Activated CD8-positive, alpha-beta memory T cell treated with anti-CD3 and anti-CD28 coated beads, Interleukin-2, amount 50 U/mL, for 24 hours (primary cell): ENCODE results near the gene TMEM116.
"Not testable (repeated sequence)": the region's sequence is repeated elsewhere in the genome, so short reads cannot be mapped to it uniquely, and the experiment has no call there.

Experiments used
- DNase-seq: peaks from one replicate; pipeline ENCODE4 v3.0.0-alpha.2; 2020; ENCODE audit errors: extremely low read depth

The TMEM116 gene

GRCh38 chr12:111976291-111976690 is 36.7 kb downstream of the TMEM116 start:
- no peak for DNase-seq

DNA sequence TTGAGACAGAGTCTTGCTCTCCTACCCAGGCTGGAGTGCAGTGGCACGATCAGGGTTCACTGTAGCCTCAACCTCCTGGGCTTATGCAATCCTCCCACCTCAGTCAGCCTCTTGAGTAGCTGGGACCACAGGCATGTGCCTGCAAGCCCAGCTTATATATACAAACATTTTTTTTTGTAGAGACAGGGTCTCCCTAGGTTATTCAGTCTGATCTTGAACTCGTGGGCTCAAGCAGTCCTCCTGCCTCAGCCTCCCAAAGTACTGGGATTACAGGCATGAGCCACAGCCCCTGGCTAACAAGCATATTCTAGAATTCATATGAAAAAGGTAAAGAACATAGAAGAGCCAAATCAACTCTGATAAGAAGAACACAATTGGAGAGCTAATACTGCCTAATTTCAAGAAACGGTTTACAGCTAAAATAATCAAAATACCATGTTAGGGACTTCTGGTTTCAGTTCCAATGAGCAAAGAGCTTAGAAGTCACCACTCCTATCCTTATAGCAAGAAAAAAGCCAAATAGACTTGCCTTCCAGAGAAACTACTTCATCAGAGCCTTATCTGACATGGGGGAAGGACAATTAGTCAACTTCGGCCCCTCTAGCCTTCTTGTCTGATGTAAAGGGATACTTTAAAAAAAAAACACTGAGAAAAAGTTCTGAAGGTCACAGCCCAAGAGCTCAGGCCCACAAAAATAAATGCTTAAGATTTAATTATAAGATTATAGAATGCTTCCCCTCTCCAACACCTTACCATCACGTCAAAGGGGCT is 37.6 kb downstream of the TMEM116 start:
- no peak for DNase-seq

GRCh38 chr12:111971800-111972199 is 41.2 kb downstream of the TMEM116 start:
- DNase-seq = no peak

DNA sequence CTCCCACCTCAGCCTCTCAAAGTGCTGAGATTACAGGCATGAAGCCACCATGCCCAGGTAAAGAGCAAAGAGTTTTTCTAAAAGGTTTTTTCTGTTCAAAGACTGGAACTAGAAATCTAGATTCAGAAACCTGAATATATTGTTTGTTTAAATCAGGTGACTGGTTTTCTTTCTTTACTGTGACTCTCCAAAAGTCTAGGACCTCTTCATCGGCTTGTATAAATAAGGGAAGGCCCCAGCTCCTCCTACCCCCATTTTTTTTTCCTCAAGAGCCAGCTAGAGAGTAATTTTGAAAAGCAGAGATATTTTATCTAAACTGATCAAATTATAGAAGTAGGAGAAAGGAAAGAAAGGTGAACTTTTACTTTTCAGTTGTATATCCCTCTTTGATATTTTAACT is 48.0 kb downstream of the TMEM116 start:
- no peak for DNase-seq

- not testable (repeated sequence) for DNase-seq
These were observed 53.4 kb downstream of the TMEM116 start for GRCh38 chr12:111959518-111959917.

DNA sequence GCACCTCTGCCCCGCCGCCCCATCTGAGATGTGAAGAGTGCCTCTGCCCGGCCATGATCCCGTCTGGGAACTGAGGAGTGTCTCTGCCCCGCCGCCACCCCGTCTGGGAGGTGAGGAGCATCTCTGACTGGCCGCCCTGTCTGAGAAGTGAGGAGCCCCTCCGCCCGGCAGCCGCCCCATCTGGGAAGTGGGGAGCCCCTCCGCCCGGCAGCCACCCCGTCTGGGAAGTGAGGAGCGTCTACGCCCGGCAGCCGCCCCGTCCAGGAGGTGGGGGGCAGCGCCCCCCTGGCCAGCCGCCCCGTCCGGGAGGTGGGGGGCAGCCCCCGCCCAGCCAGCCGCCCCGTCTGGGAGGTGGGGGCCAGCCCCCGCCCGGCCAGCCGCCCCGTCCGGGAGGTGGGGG is 55.7 kb downstream of the TMEM116 start:
- not testable (repeated sequence) for DNase-seq

- DNase-seq = no peak
These were observed 58.0 kb downstream of the TMEM116 start for GRCh38 chr12:111954969-111955368.

GRCh38 chr12:111953455-111953854 is 59.5 kb downstream of the TMEM116 start:
- no peak for DNase-seq

DNA sequence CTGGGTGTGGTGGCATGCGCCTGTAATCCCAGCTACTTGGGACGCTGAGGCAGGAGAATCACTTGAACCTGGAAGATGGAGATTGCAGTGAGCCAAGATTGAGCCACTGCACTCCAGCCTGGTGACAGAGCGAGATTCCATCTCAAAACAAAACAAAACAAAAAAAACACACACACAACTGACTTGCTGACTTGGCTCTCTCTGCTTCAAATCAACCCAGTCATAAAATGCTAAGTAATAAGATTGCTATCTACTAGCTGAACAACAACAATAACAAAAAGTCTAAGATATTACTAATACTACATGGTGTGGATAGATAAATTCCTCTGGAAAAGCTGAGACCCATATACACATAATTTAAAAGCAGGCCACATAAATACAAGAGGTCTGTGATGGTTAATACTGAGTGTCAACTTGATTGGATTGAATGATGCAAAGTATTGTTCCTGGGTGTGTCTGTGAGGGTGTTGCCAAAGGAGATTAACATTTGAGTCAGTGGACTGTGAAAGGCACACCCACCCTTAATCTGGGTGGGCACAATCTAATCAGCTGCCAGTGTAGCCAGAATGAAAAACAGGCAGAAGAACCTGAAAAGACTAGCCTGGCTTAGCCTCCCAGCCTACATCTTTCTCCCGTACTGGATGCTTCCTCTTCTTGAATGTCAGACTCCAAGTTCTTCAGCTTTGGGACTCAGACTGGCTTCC is 60.7 kb downstream of the TMEM116 start:
- not testable (repeated sequence) for DNase-seq

GRCh38 chr12:111950961-111951676 is 61.8 kb downstream of the TMEM116 start:
- not testable (repeated sequence) for DNase-seq

GRCh38 chr12:111943929-111944328 is 69.0 kb downstream of the TMEM116 start:
- no peak for DNase-seq

DNA sequence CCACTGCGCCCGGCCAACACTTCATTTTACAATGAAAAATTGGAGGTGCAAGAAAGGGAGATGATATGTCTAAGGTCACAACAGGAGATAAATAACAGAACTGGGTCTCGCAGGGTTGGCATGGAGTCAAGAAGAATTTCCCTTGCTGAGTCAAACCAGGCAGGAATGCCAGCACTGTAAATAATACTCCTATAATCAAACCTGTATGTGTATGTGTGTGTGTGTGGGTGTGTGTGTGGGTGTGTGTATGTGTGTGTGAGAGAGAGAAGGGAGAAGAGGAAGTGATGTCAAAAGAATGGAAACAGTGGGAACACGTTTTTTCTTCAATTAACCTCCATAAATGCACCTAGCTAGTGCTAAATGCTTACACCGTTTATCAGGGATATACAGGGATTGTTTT is 70.4 kb downstream of the TMEM116 start:
- no peak for DNase-seq

DNA sequence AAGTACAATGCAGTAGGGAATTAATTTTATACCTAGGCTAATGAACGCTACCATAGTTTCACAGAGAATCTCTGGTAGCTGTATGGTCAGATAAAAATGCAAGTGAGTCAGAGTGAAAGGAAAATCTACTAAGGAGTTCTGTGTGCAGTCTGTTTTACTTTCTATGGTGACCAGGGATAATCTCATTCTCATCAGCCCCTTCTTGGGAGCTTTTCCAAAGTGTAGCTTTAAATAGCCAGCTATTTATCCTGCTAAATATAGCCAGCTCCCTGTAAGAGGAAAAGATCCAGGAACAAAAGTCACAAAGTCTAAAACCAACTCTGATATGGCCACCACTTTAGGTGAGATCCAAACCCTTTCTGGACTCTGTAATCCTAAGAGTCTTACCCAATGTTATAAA is 75.5 kb downstream of the TMEM116 start:
- no peak for DNase-seq

DNA sequence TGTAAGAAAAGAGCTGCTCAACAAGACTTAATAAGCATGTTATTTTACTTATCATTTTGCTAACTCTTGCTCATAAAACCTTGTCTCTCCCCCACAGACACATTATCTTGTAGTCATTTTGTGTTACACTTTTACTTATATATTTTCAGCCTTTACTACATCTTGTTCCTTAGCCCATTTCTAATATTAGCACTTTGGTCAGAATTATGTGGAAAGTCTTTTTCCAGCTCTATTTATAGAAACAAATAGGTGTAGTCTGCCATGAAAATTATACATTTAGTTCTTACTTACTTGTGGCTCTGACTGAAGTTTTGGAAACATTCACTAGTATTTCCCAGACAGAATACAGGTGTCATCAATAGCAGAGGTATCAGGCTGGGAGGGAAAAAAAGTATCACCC is 76.1 kb downstream of the TMEM116 start:
- no peak for DNase-seq

GRCh38 chr12:111932241-111932640 is 80.7 kb downstream of the TMEM116 start:
- DNase-seq = no peak

GRCh38 chr12:111927346-111927745 is 85.6 kb downstream of the TMEM116 start:
- DNase-seq = no peak

- no peak for DNase-seq
These were observed 86.3 kb downstream of the TMEM116 start for GRCh38 chr12:111926631-111927030.

GRCh38 chr12:111925171-111925570 is 87.8 kb downstream of the TMEM116 start:
- DNase-seq = no peak

DNA sequence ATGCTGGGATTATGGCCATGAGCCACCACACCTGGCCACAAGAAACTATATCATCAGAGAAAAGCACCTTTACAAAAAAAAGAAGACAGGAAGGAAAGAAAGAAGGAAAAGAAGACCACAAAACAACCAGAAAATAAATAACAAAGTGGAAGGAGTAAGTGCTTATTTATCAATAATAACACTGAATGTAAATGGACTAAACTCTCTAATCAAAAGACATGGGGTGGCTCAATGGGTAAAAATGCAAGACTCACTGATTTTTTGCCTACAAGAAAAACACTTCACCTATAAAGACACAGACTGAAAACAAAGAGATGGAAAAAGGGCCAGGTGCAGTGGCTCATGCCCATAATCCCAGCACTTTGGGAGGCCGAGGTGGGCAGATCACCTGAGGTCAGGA is 105.2 kb downstream of the TMEM116 start:
- DNase-seq = no peak

DNA sequence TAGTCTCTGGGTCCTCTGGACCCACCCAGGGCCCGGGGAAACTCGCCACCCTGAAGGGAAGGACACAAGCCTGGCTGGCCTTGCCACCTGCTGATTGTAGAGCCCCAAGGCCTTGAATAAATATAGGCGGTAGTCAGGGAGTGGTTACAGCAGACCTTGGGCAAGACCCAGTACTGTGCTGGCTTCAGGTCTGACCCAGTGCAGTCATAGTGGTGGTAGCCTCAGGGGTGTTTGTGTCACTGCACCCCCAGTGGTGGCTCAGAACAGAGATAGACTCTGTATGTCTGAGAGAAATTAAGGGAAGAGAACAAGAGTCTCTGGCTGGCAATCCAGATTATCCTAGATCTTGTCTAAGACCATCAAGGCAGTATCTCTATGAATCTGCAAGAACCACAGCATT is 107.5 kb downstream of the TMEM116 start:
- DNase-seq = no peak

- DNase-seq = no peak
These were observed 108.5 kb downstream of the TMEM116 start for GRCh38 chr12:111904446-111904975.

GRCh38 chr12:111901182-111901581 is 111.8 kb downstream of the TMEM116 start:
- DNase-seq = no peak
